Left renal pelvis (tissue), 4 donors: ENCODE results near the gene ALOX12. TPM values are rescaled to one million over a fixed set of nuclear protein-coding genes. Genes with fewer than 3 reads are reported as not detected.

Source experiments
- DNase-seq, 4 donors: peaks; one replicate each; pipeline ENCODE4 v3.0.0-alpha.2; 2013; ENCODE audit warnings: low read depth in 4 of 4, low spot score in 3 of 4
- polyA plus RNA-seq, 4 donors: library from polyadenylated mRNA; unstranded; fragments of 120-200 nt; gene quantifications; one replicate each; pipeline ENCODE4 v1.2.1, GENCODE V29; 2013; ENCODE audit not compliant: insufficient read length in 4 of 4

Gene ALOX12
- polyA plus RNA-seq, 4 donors, result 1.2 to 3.2 (median 2.1) TPM

DNA sequence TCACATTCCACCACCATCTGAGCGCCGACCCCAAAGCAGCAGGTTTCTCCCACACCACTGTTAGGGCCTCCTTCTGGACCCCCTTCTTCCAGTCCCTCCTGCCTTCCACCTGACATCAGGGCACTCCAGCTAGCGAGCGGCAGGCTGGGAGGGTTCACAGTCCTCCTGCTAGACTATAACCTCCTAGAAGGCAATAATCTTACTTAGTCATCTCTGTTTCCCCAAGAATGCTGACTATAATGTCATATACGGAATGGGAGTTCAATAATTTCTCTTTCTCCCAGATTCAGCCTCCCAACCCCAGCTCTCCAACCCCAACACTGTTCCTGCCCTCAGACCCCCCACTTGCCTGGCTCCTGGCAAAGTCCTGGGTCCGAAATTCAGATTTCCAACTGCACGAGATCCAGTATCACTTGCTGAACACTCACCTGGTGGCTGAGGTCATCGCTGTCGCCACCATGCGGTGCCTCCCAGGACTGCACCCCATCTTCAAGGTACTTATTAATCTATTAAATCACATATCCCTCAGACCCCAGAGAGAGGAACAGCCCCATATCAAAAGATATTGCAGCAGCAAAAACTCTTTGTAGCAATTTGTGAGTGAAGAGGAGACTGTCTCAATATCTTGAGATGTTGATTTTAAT lies 5.6 kb downstream of the ALOX12 start:
- no peak for DNase-seq

DNA sequence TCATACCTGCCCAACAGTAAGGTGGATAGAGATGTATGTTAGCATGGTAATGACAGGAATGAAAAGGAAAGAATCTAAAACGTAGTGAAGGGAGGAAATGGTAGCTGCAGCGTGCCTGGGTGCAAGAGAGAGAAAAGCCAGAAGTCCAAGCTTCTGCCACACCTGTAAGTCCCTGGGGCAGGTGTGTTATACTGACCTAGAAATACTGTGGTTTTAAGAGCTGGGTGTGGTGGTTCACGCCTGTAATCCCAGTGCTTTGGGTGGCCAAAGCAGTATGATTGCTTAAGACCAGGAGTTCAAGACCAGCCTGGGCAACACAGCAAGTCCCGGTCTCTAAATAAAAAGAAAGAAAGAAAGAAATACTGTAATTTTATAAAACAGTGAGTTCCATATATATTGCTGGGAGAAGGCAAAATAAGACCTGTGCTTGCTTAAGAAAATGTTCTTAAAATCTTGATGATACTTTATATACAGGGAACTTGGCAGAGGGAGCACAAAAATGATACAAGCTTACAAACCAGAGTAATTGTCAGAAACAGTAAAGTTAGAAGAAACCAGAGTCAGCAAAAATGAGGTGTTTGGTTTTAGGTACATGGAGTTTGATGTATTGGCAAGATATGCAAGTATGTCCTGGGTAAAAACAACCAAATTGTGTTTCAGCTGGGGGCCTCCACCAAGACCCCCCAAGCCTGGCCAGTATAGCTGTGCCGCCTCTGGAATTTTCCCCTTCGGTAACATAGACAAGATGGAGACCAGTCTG lies 6.6 kb downstream of the ALOX12 start:
- no peak for DNase-seq

DNA sequence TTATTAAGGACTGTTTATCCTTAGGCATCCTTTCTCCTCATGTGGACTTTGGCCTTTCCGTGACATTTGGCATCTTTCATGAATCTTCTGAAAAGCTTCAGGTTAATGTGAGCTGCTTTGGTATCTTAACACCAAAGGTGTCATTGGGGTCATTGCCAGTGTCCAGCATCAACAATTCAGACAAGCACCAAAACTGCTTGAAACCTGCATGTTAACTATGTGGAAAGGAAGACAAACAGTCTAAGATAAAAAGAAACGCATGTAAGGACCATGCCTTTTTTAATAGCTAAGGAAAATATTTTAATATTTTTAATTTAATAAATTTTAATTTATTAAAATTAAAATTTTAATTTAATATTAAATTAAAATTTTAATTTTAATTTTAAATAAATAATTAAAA lies 7.9 kb downstream of the ALOX12 start:
- no peak for DNase-seq

DNA sequence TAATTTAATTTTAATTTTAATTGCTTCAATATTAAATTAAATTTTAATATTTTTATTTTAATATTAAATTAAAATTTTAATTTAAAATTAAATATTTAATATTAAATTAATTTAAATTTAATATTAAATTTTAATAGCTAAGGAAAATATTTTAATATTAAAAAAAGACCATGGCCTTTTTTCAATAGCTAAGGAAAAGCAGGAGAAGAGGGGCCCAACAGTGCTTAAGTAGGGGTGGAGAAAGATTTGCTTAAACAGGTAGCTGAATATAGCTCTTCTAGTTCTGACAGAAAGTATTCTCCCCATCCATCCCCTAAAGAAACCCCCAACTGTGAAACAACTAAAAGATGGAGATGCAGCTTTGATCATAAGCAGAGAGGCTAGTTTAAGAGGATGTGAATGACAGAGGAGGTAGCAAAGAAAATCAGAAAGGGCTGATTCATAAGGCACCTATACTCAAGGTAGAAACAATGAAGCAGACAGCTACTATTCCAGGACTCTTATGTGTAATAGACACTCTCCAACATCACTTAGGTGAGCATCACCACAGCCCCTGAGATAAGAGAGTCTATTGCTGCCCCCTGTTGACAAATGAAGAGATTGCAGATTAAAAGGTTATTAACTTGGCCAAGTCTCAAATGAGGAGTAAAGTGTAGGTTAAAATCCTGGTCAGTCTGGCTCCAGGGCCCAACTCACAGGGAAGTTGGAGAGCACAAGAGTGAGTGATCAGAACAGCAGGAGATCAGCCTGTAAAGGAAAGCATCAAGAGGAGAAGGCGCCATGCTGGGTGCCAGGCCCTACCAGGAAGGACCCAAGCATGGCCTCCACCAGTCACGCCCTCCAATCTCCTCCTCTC lies 8.8 kb downstream of the ALOX12 start:
- no peak for DNase-seq

DNA sequence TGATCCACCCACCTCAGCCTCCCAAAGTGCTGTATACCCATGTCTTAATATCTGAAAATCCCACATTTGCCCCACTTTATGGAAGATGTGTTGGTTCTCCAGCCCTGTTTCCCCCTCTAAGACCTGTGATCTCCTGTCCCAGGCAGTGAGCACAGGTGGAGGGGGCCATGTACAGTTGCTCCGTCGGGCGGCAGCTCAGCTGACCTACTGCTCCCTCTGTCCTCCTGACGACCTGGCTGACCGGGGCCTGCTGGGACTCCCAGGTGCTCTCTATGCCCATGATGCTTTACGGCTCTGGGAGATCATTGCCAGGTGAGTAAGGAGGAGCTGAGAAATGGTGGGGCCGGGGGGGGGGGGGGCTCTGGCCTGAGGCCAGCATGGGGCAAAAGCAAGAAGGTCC lies 9.9 kb downstream of the ALOX12 start:
- DNase-seq, result no peak

DNA sequence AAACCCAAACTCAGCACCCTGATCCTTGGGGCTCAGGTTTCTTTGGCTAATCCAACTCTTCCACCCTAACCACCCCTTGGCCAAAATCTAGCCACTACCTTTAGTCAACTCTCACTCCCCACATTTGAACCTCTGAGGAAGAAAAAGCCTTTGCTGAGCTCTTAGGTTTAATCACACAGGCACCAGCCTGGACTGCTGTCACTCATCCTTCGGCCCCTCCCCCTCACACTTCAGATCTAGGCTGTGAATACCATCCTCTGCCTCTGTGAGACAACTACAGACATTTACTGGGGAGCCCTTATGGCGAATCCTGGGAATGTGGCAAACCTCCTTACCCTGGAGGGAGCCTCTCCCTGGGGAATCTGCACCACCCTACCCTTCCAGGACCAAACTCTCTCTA lies 11.3 kb downstream of the ALOX12 start:
- DNase-seq, result no peak

DNA sequence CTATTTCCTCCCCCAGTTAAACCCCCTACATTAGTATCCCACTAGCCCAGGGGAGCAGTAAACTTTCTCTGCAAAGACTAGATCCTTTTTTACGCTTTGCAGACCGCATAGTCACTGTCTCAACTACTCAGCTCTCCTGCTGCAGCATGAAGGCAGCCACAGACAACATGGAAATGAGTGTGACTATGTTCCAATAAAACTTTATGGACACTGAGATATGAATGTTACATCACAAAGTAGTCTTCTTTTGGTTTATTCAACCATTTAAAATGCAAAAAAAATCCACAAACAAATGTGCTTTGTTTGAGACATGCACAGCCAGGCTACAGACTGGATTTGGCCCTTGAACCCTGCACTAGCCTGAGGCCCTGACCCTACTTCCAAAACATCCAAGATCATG lies 14.7 kb downstream of the ALOX12 start:
- DNase-seq, result no peak

DNA sequence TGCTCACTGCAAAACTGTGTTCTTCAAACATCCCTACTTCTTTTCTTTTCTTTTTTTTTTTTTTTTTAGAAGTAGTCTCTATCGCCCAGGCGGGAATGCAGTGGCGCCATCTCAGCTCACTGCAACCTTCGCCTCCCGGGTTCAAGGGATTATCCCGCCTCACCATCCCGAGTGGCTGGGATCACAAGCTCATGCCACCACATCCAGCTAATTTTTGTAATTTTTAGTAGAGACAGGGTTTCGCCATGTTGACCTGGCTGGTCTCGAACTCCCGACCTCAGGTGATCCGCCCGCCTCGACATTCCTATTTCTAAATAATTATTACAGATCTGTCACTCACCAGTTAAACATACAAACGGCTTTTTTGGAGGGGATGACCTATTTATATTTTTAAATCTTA lies 15.6 kb downstream of the ALOX12 start:
- no peak for DNase-seq

DNA sequence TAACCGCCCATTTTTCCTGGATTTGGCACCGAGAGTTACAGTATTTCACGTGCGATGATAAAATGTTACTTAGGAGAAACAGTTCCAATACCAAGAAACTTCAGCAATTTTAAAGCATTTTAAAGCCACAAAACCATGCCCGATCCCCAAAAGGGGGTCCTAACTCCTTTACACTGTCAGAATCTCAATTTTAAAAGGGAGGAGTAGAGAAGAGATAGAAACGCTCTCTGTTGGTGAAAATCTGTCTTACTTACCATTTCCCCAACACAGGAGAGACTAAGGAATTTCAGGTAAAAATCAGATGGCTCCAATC lies 16.0 kb downstream of the ALOX12 start:
- DNase-seq, result no peak

DNA sequence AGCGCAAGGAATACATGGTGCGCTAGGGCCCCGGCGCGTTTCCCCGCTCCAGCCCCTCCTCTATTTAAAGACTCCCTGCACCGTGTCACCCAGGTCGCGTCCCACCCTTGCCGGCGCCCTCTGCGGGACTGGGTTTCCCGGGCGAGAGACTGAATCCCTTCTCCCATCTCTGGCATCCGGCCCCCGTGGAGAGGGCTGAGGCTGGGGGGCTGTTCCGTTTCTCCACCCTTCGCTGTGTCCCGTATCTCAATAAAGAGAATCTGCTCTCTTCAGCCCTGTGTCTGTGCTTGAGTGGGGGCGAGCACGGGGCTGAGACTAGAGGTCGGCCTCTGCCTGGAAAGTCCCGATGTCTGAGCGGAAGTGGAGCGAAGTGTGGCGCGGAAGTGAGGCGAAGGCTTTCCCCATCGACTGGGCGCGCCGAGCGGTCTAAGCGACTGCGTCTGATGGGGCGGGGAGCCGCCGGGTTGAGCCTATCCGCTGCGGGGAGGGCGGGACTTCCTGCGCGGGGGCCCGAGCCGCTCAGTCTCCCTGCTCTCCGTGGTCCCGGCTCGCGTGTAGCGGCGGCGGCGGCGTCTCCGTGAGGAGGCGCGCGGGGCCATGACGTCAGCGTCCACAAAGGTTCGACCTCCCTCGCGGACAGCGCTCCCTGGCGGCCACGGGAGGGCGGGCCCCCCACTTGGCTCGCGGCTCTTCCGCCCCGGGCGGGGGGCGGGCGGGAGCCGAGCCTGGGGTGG lies 18.6 kb downstream of the ALOX12 start:
- peak; percentile 82 to 89 (median 85) for DNase-seq

DNA sequence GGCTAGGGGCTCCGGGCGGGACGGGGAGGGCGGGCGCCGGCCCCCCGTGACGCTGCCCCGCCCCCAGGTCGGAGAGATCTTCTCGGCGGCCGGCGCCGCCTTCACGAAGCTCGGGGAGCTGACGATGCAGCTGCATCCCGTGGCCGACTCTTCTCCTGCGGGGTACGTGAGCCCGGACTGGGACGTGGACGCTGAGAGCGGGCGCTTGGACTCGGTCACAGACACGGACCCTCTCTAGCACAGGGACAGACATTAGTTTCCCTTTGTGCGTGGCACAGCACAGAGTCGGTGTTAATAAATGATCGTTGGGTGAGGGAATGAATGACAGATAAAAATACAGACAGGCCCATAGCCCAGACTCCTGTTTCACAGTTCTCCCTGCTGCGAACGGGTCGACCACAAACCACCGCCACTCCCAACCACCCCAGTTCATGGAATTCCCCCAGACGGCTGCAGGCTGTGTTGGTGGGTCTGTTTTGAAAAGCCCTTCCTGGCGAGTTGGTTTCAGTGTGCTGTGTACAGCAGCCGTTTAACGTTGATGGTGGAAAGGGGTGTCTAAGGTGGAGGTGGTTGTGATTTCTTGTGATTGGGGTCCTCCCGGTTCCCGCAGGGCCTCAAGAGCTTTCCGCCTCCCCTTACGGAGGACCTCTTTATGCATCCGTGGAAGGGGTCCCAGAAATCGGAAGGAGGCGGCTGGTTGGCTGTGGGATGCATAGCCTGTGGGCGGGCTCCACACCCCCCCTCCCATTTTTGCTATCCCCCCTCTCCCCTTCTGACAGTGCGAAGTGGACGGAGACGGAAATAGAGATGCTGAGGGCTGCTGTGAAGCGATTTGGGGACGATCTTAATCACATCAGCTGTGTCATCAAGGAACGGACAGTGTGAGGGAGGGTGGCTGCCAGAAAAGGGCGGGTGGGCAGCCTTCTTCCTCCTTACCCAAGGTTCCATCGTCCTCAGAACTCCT lies 19.4 kb downstream of the ALOX12 start:
- no peak for DNase-seq

DNA sequence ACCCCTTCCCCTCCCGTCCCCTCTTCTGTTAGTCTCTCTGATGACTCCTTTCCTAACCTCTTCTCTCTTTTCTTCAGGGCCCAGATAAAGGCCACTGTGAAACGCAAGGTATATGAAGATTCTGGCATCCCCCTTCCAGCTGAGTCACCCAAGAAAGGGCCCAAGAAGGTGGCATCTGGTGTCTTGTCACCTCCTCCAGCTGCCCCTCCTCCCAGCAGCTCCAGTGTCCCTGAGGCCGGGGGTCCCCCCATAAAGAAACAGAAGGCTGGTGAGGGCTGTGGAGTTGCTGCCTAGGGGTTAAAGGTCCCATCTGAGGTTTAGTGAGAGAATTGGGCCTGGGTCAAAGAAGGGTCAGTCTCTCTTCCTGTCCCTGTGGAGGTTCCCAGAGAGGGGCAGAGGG lies 20.6 kb downstream of the ALOX12 start:
- DNase-seq, result no peak

DNA sequence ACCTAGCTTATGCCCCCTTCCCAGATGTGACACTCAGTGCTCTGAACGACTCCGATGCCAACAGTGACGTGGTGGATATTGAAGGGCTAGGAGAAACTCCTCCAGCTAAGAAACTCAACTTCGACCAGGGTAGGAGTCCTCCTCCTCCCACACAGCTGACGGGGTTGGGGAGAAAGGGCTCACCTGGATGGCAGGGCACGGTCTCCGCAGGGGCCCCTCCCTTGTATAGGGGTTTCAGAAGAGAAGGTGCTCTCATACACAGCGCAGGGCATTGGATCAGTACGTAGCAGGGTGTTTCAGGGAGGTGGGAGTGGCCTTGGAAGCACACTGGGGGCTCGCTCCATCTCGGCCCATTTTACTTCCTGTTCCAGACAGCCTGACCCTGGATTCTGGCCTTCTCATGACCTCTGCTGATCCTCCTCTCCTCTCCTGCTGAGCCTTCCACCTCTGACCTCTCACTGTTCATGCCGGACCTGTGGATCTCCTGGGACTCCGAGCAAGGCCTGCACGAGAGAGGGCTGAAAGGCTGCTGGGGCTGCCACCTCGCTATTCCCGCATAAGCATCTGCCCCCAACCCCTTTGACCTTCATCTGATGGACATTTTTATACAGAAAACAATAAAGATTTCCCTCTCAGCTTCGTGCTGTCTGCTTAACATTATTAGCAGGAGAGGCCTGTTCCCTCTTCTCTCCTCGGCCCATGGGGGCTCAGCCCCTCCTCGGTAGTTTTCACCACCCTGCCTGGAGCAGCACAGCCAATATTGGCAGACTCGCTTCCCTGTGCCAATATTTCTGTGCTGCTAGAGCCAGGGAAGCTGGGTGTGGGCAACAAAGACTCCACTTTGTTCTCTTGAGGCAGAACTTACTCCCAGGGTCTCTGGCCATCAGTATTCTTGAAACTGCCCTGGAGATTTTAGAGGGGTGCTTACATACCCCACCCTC lies 21.3 kb downstream of the ALOX12 start:
- no peak for DNase-seq

DNA sequence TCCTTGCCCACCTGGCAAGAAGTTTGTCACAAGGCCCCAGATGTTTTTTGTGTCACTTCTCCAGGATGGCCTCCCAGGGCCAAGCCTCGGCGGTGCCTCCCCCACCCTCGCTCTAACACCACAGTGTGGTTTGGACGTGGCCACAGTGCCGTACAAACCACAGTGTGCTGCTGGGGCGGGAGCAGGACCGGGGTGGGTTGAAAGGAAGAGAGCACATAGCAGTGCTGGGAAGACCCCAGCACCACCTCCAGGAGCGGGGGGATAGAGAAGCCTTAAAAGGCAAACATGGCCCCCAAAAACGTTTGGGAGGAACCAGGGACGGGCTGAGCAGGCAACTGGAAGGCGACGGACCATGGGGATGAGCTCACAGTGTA lies 22.0 kb downstream of the ALOX12 start:
- DNase-seq, result no peak

DNA sequence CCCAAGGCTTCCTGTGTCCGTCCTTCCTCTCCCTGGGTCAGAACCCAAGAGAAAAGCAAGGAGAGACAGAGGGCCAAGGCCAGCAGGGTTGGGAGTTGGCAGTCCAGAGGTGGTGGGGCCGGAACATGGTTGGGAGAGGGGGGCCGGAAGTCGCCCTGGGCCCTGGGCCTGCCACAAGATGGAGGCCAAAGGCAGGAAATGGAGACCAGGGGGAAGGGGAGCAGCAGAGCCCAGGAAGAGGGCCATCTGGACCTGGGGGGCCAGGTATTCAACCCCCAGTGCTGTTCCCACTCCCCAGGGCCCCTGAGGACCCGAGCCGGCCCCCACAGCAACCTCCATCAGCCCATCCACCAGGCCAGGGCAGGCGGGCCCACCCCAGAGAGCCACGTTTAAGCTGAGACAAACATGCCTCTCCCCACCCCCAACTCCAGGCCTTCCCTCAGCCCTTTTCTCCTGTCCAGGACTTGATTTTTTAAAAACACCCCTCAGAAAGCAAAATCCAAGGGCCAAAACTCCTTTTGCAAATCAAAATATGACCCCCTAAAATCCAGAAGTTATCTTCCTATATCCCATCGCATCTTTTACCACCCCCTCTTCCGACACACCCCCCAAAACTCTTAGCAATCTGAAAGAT lies 22.6 kb downstream of the ALOX12 start:
- DNase-seq, result no peak

DNA sequence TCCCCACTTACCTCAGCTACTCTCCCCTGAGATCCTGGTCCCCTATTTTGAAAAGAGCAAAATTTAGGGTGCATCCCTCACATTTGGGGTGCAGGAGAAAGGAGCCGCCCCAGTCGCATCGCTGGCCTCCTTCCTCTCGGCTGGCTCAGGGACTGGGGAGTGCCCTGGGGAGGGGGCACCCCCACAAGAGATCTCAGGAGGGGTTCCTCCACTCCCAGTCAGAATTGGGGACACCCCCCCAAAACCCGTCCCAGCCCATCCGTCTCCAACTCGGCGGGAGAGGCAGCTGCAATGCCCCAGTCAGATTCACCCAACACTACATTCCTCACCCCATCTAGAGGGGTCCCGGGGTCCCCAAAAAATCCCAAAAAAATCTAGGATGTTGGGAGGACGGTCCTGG lies 23.5 kb downstream of the ALOX12 start:
- no peak for DNase-seq

DNA sequence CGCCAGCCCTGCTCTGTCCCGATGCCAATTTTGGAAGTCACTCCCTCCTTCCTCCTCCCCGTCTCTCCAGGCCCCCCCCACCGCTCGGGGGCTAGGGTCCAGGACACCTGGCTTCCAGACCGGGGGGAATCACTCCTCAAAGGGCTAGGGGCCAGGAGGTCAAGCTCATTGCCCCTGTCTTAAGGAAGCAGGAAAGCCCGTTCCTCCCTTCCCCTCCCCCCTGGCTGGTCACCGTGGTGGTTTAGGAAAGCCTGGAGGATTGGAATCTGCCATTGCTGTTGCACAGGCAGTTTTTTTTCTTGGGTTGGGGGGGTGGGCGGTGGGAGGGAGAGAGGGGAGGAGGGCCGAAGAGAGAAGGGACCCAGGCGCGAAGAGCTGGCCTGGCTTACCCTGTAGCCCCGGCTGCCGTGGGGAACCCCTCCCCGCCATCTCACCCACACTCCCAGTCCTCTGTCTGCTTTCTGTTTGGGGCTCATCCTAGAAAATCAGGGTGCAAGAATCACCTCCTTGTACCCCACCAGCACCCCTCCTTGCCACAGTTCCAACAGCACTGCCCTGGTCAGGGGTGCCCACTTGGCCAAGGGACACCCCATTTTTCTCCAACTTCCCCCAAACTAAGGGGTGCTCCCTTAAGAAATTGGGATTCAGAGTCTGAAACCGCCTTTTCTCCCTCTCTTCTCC lies 24.1 kb downstream of the ALOX12 start:
- no peak for DNase-seq
